GM12872 (cell line): ENCODE measurements around the gene SORCS2.

Experiments used
- TF ChIP-seq, protein P1 (sequence below): IDR thresholded peaks from 3 replicates; pipeline ENCODE4 v1.5.1; 2011; ENCODE audit warnings: low read depth, mild to moderate bottlenecking, low read length, moderate library complexity; ENCODE audit not compliant: insufficient read depth

The SORCS2 gene

GRCh38 chr4:7464259-7464655 lies 271.9 kb downstream of the SORCS2 start:
- TF ChIP-seq, protein P1, sequence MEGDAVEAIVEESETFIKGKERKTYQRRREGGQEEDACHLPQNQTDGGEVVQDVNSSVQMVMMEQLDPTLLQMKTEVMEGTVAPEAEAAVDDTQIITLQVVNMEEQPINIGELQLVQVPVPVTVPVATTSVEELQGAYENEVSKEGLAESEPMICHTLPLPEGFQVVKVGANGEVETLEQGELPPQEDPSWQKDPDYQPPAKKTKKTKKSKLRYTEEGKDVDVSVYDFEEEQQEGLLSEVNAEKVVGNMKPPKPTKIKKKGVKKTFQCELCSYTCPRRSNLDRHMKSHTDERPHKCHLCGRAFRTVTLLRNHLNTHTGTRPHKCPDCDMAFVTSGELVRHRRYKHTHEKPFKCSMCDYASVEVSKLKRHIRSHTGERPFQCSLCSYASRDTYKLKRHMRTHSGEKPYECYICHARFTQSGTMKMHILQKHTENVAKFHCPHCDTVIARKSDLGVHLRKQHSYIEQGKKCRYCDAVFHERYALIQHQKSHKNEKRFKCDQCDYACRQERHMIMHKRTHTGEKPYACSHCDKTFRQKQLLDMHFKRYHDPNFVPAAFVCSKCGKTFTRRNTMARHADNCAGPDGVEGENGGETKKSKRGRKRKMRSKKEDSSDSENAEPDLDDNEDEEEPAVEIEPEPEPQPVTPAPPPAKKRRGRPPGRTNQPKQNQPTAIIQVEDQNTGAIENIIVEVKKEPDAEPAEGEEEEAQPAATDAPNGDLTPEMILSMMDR = no peak

DNA sequence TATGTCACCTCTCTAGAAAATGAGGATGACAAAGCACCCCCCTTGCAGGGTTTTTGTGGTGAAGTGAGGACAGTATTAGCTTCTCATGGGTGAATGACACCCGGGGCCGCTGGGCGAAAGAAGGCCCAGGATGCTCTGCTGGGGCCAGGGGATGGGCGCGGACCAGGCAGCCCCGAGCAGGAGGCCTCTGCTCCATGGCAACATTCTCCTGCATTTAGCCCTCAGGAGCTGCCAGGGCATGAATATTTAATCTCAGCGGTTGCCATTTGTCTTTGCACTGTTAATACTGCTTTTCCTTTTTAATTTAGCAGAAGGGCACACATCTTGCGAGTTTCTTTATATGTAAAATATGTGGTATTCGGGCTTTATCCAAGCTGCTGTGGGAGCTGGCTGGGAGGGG lies 272.7 kb downstream of the SORCS2 start:
- TF ChIP-seq, protein P1 = no peak

- TF ChIP-seq, protein P1 = no peak
Measured at GRCh38 chr4:7466215-7466614, 273.9 kb downstream of the SORCS2 start.

- TF ChIP-seq, protein P1 = no peak
Measured at GRCh38 chr4:7466904-7467303, 274.6 kb downstream of the SORCS2 start.

- TF ChIP-seq, protein P1 = no peak
Measured at GRCh38 chr4:7467471-7467870, 275.1 kb downstream of the SORCS2 start.

GRCh38 chr4:7469023-7469422 lies 276.7 kb downstream of the SORCS2 start:
- TF ChIP-seq, protein P1 = no peak

GRCh38 chr4:7470111-7470510 lies 277.8 kb downstream of the SORCS2 start:
- TF ChIP-seq, protein P1 = no peak
